Tibial nerve (tissue), 3 donors: ENCODE measurements around the gene HTRA3.

Experiments
- CTCF ChIP-seq, 5 experiments: fragments of 200-600 bp in 3 of 5; fragments of 450-650 bp in 2 of 5; sonication (generic) in 3 of 5; IDR thresholded peaks; one replicate each; pipeline ENCODE4 v1.5.1; 2016 to 2019; ENCODE audit warnings: antibody characterized with exemption in 5 of 5, mild to moderate bottlenecking in 3 of 5, moderate library complexity in 2 of 5
- POLR2A ChIP-seq, 2 donors: fragments of 450-650 bp; IDR thresholded peaks; one replicate each; pipeline ENCODE4 v1.6.1; 2017; ENCODE audit warnings: antibody characterized with exemption in 2 of 2, mild to moderate bottlenecking in 2 of 2, moderate library complexity in 2 of 2

GRCh38 chr4:8351931-8352367, 82.4 kb downstream of the HTRA3 start:
- TF ChIP-seq CTCF (IDR thresholded peaks at IDR 0.05) (no peak), POLR2A (IDR thresholded peaks at IDR 0.05) (no peak)
